Subcutaneous abdominal adipose tissue (tissue), 5 donors: ENCODE measurements around the gene BICRAL.
"Not testable (repeated sequence)": the region's sequence is repeated elsewhere in the genome, so short reads cannot be mapped to it uniquely, and the experiment has no call there.

ENCODE experiments used
- H3K27ac ChIP-seq: one replicate; pipeline ENCODE4 v1.7.0; 2013; ENCODE audit warnings: low read depth, mild to moderate bottlenecking, inconsistent platforms, low read length, moderate library complexity
- H3K27me3 ChIP-seq, 5 donors: one replicate each; pipeline ENCODE4 v1.7.0; 2013; ENCODE audit warnings: low read length in 5 of 5, inconsistent platforms in 1 of 5; ENCODE audit not compliant: control insufficient read depth in 5 of 5, insufficient read depth in 4 of 5
- H3K36me3 ChIP-seq, 5 donors: one replicate each; pipeline ENCODE4 v1.7.0; 2013; ENCODE audit warnings: low read length in 5 of 5; ENCODE audit not compliant: control insufficient read depth in 5 of 5, insufficient read depth in 5 of 5
- H3K4me1 ChIP-seq, 5 donors: one replicate each; pipeline ENCODE4 v1.7.0; 2013; ENCODE audit warnings: low read length in 5 of 5, mild to moderate bottlenecking in 3 of 5, moderate library complexity in 1 of 5; ENCODE audit not compliant: control insufficient read depth in 5 of 5, insufficient read depth in 5 of 5
- H3K4me3 ChIP-seq, 5 donors: one replicate each; pipeline ENCODE4 v1.7.0; 2013; ENCODE audit warnings: low read length in 5 of 5, low read depth in 1 of 5
- H3K9ac ChIP-seq, 5 donors: one replicate each; pipeline ENCODE4 v1.7.0; 2013; ENCODE audit warnings: low read length in 5 of 5, mild to moderate bottlenecking in 4 of 5, moderate library complexity in 3 of 5
- H3K9me3 ChIP-seq, 5 donors: one replicate each; pipeline ENCODE4 v1.7.0; 2013; ENCODE audit warnings: low read length in 5 of 5; ENCODE audit not compliant: control insufficient read depth in 5 of 5
- donor health status: healthy.
- donor health status: healthy.
- donor health status: healthy.
- donor health status: healthy.
- donor health status: healthy.

Gene BICRAL

GRCh38 chr6:42764911-42765648, 16.8 kb upstream of the BICRAL start:
- no peaks in the 10 kb centered on the region for H3K27me3 ChIP-seq
- H3K4me3 ChIP-seq = no peak overlapping the region
- H3K27ac ChIP-seq = no peak overlapping the region
- H3K9me3 ChIP-seq = no peaks in the 10 kb centered on the region
- peaks cover 0 to 26% (median 19%) of the 10 kb centered on the region in 5 donors for H3K4me1 ChIP-seq
- H3K36me3 ChIP-seq = no peaks in the 10 kb centered on the region
- H3K9ac ChIP-seq = no peak overlapping the region

- Histone ChIP-seq H3K9me3 (no peaks in the 10 kb centered on the region), H3K36me3 (no peaks in the 10 kb centered on the region), H3K4me1 (peaks cover 0 to 28% (median 22%) of the 10 kb centered on the region in 5 donors), H3K9ac (no peak overlapping the region), H3K27me3 (no peaks in the 10 kb centered on the region), H3K27ac (no peak overlapping the region), H3K4me3 (no peak overlapping the region)
These were observed 15.6 kb upstream of the BICRAL start for GRCh38 chr6:42766163-42766670.

- H3K4me1 ChIP-seq = peaks cover 0 to 28% (median 22%) of the 10 kb centered on the region in 5 donors
- no peak overlapping the region for H3K27ac ChIP-seq
- no peak overlapping the region for H3K4me3 ChIP-seq
- no peak overlapping the region for H3K9ac ChIP-seq
- no peaks in the 10 kb centered on the region for H3K9me3 ChIP-seq
- H3K36me3 ChIP-seq = no peaks in the 10 kb centered on the region
- H3K27me3 ChIP-seq = no peaks in the 10 kb centered on the region
These were observed 12.8 kb upstream of the BICRAL start for GRCh38 chr6:42769051-42769450.

GRCh38 chr6:42769836-42770235, 12.0 kb upstream of the BICRAL start:
- Histone ChIP-seq H3K4me1 (peaks cover 0 to 30% (median 19%) of the 10 kb centered on the region in 5 donors), H3K27me3 (no peaks in the 10 kb centered on the region), H3K9ac (no peak overlapping the region), H3K36me3 (no peaks in the 10 kb centered on the region), H3K9me3 (no peaks in the 10 kb centered on the region), H3K27ac (no peak overlapping the region), H3K4me3 (no peak overlapping the region)

GRCh38 chr6:42771741-42772100, 10.1 kb upstream of the BICRAL start:
- peaks cover 0 to 29% (median 17%) of the 10 kb centered on the region in 5 donors for H3K4me1 ChIP-seq
- H3K9ac ChIP-seq = no peak overlapping the region
- no peak overlapping the region for H3K27ac ChIP-seq
- H3K4me3 ChIP-seq = no peak overlapping the region
- no peaks in the 10 kb centered on the region for H3K27me3 ChIP-seq
- H3K36me3 ChIP-seq = no peaks in the 10 kb centered on the region
- H3K9me3 ChIP-seq = no peaks in the 10 kb centered on the region

- Histone ChIP-seq H3K4me1 (peaks cover 0 to 15% (median 3%) of the 10 kb centered on the region in 5 donors), H3K27ac (no peak overlapping the region), H3K27me3 (no peaks in the 10 kb centered on the region), H3K36me3 (no peaks in the 10 kb centered on the region), H3K9me3 (no peaks in the 10 kb centered on the region), H3K4me3 (no peak overlapping the region), H3K9ac (no peak overlapping the region)
These were observed 7.7 kb upstream of the BICRAL start for GRCh38 chr6:42774201-42774600.

GRCh38 chr6:42774821-42775487, 6.9 kb upstream of the BICRAL start:
- not testable (repeated sequence) for H3K9me3 ChIP-seq, H3K27me3 ChIP-seq, H3K27ac ChIP-seq, H3K36me3 ChIP-seq
- H3K4me1 ChIP-seq = peaks cover 0 to 15% (median 3%) of the 10 kb centered on the region in 5 donors
- H3K9ac ChIP-seq = peak overlapping the region in 1 of 5 donors; percentile 20
- peak overlapping the region in 2 of 5 donors; percentile 11 to 30 for H3K4me3 ChIP-seq

- no peak overlapping the region for H3K4me3 ChIP-seq
- H3K36me3 ChIP-seq = no peaks in the 10 kb centered on the region
- no peak overlapping the region for H3K27ac ChIP-seq
- H3K4me1 ChIP-seq = peaks cover 0 to 8% (median 6%) of the 10 kb centered on the region in 5 donors
- no peaks in the 10 kb centered on the region for H3K27me3 ChIP-seq
- no peaks in the 10 kb centered on the region for H3K9me3 ChIP-seq
- no peak overlapping the region for H3K9ac ChIP-seq
These were observed 4.6 kb upstream of the BICRAL start for GRCh38 chr6:42777126-42777822.

- H3K9ac ChIP-seq = no peak overlapping the region
- H3K36me3 ChIP-seq = no peaks in the 10 kb centered on the region
- no peak overlapping the region for H3K27ac ChIP-seq
- H3K4me3 ChIP-seq = no peak overlapping the region
- H3K27me3 ChIP-seq = no peaks in the 10 kb centered on the region
- H3K9me3 ChIP-seq = no peaks in the 10 kb centered on the region
- peaks cover 0 to 8% (median 6%) of the 10 kb centered on the region in 5 donors for H3K4me1 ChIP-seq
These were observed 3.7 kb upstream of the BICRAL start for GRCh38 chr6:42778122-42778521.

- Histone ChIP-seq H3K4me3 (no peak overlapping the region), H3K9ac (no peak overlapping the region), H3K27ac (no peak overlapping the region), H3K27me3 (no peaks in the 10 kb centered on the region), H3K4me1 (peaks cover 0 to 9% (median 8%) of the 10 kb centered on the region in 5 donors), H3K9me3 (no peaks in the 10 kb centered on the region), H3K36me3 (no peaks in the 10 kb centered on the region)
These were observed 2.3 kb upstream of the BICRAL start for GRCh38 chr6:42779521-42779920.
